Astrocyte (in vitro differentiated cells and primary cell): Measurements from ENCODE around the gene ZNF425.

Experiments used
- CTCF ChIP-seq: IDR thresholded peaks from 2 replicates; pipeline ENCODE4 v1.5.1; 2011; ENCODE audit warnings: low read depth, mild to moderate bottlenecking, inconsistent platforms, low read length, moderate library complexity; ENCODE audit not compliant: insufficient read depth
- EZH2 ChIP-seq: IDR thresholded peaks from 2 replicates; pipeline ENCODE4 v1.6.1; 2012; ENCODE audit warnings: mild to moderate bottlenecking, low read length, inconsistent platforms; ENCODE audit not compliant: insufficient read depth

- TF ChIP-seq CTCF (no peak), EZH2 (no peak)
Measured at GRCh38 chr7:149102666-149103065, 23.5 kb downstream of the ZNF425 start.
